Hepatocyte (in vitro differentiated cells): ENCODE data around the gene NUDT16L1. TPM values are rescaled to one million over a fixed set of nuclear protein-coding genes. Genes with fewer than 3 reads are reported as not detected.

Source experiments
- DNase-seq: peaks from one replicate; pipeline ENCODE4 v3.0.0-alpha.2; 2016; ENCODE audit warnings: low spot score
- H2AFZ ChIP-seq: fragments of 200-600 bp; sonication (generic); 2 replicates; pipeline ENCODE4 v1.6.0; 2016; ENCODE audit warnings: antibody characterized with exemption, mild to moderate bottlenecking
- H3K27ac ChIP-seq: fragments of 200-600 bp; sonication (generic); 2 replicates; pipeline ENCODE4 v1.5.1; 2016; ENCODE audit warnings: mild to moderate bottlenecking
- H3K27me3 ChIP-seq: fragments of 200-600 bp; sonication (generic); 2 replicates; pipeline ENCODE4 v1.6.1; 2016
- H3K36me3 ChIP-seq: fragments of 200-600 bp; sonication (generic); replicated peaks from 2 replicates; pipeline ENCODE4 v1.5.1; 2016; ENCODE audit warnings: low read depth; ENCODE audit not compliant: insufficient read depth
- H3K4me1 ChIP-seq: fragments of 200-600 bp; sonication (generic); 2 replicates; pipeline ENCODE4 v1.5.1; 2016; ENCODE audit warnings: mild to moderate bottlenecking, moderate library complexity; ENCODE audit not compliant: insufficient read depth
- H3K4me2 ChIP-seq: fragments of 200-600 bp; sonication (generic); 2 replicates; pipeline ENCODE4 v1.6.0; 2016
- H3K4me3 ChIP-seq: fragments of 200-600 bp; sonication (generic); 2 replicates; pipeline ENCODE4 v1.5.1; 2016; ENCODE audit warnings: mild to moderate bottlenecking
- H3K79me2 ChIP-seq: fragments of 200-600 bp; sonication (generic); 2 replicates; pipeline ENCODE4 v1.6.0; 2017; ENCODE audit warnings: mild to moderate bottlenecking
- H3K9me2 ChIP-seq: fragments of 200-600 bp; sonication (generic); replicated peaks from 2 replicates; pipeline ENCODE4 v1.6.0; 2017; ENCODE audit warnings: mild to moderate bottlenecking; ENCODE audit not compliant: insufficient read depth
- H3K9me3 ChIP-seq: fragments of 200-600 bp; sonication (generic); 2 replicates; pipeline ENCODE4 v1.5.1; 2016; ENCODE audit warnings: low read depth, mild to moderate bottlenecking
- H4K20me1 ChIP-seq: fragments of 200-600 bp; sonication (generic); 2 replicates; pipeline ENCODE4 v1.6.0; 2016; ENCODE audit warnings: mild to moderate bottlenecking; ENCODE audit not compliant: insufficient read depth, poor library complexity, severe bottlenecking
- CTCF ChIP-seq: fragments of 200-600 bp; sonication (generic); IDR thresholded peaks from 2 replicates; pipeline ENCODE4 v1.5.1; 2016; ENCODE audit warnings: antibody characterized with exemption, mild to moderate bottlenecking; ENCODE audit not compliant: poor library complexity
- EZH2 ChIP-seq: fragments of 200-600 bp; sonication (generic); IDR thresholded peaks from 2 replicates; pipeline ENCODE4 v1.6.1; 2016; ENCODE audit warnings: antibody characterized with exemption, mild to moderate bottlenecking, borderline replicate concordance
- EZH2phosphoT487 ChIP-seq: fragments of 200-600 bp; sonication (generic); IDR thresholded peaks from one replicate; pipeline ENCODE4 v1.6.1; 2018; ENCODE audit warnings: antibody characterized with exemption, mild to moderate bottlenecking, low read depth, moderate library complexity; ENCODE audit not compliant: unreplicated experiment, severe bottlenecking
- whole genome bisulfite sequencing: methylation state at CpG from one replicate; pipeline ENCODE4 v1.1.6; 2016; ENCODE audit warnings: low lambda C conversion rate; ENCODE audit errors: missing lambda C conversion rate; 5-methylcytosine and 5-hydroxymethylcytosine counted together
- polyA plus RNA-seq: library from polyadenylated mRNA; unstranded; fragments of >200 nt; fragmentation: Nextera tagmentation; extraction: Ambion mirVana; gene quantifications from 2 replicates; pipeline ENCODE4 v1.2.1, GENCODE V29; 2016
- total RNA-seq: library from RNA; depleted of rRNA; stranded (reverse); fragments of >200 nt; gene quantifications from 2 replicates; pipeline ENCODE4 v1.2.3, GENCODE V29; 2014

Gene NUDT16L1
- total and polyA plus RNA-seq, 2 experiments from 2014 or later = 54.8 to 80.5 TPM

- peak; percentile 4 for DNase-seq
- 98% methylated on average over 33 of the region's 38 CpGs for WGBS
- no peaks in the 10 kb centered on the region for H3K9me2 ChIP-seq
- no peaks in the 10 kb centered on the region for H3K79me2 ChIP-seq
- H3K4me2 ChIP-seq = no peak overlapping the region
- no peak overlapping the region for H3K27ac ChIP-seq
- no peaks in the 10 kb centered on the region for H3K36me3 ChIP-seq
- no peaks in the 10 kb centered on the region for H3K9me3 ChIP-seq
- no peaks in the 10 kb centered on the region for H3K27me3 ChIP-seq
- no peak overlapping the region for H3K4me3 ChIP-seq
- no peak overlapping the region for H2AFZ ChIP-seq
- H3K4me1 ChIP-seq = no peaks in the 10 kb centered on the region
- no peaks in the 10 kb centered on the region for H4K20me1 ChIP-seq
- TF ChIP-seq EZH2phosphoT487 (no peak), EZH2 (no peak), CTCF (no peak)
These were observed 7.4 kb upstream of the NUDT16L1 start for GRCh38 chr16:4685776-4686496.

- 93% methylated on average over 26 of the region's 27 CpGs for WGBS
- TF ChIP-seq CTCF = no peak
- TF ChIP-seq EZH2phosphoT487 = no peak
- TF ChIP-seq EZH2 = no peak
- no peaks in the 10 kb centered on the region for H3K27me3 ChIP-seq
- peak; percentile 2 for DNase-seq
- H3K27ac ChIP-seq = no peak overlapping the region
- H3K9me2 ChIP-seq = no peaks in the 10 kb centered on the region
- no peaks in the 10 kb centered on the region for H3K36me3 ChIP-seq
- no peak overlapping the region for H3K4me3 ChIP-seq
- H3K4me1 ChIP-seq = no peaks in the 10 kb centered on the region
- H3K79me2 ChIP-seq = no peaks in the 10 kb centered on the region
- H4K20me1 ChIP-seq = no peaks in the 10 kb centered on the region
- no peaks in the 10 kb centered on the region for H3K9me3 ChIP-seq
- H2AFZ ChIP-seq = no peak overlapping the region
- H3K4me2 ChIP-seq = no peak overlapping the region
These were observed 6.7 kb upstream of the NUDT16L1 start for GRCh38 chr16:4686497-4687210.

GRCh38 chr16:4687416-4687815 lies 5.9 kb upstream of the NUDT16L1 start:
- Histone ChIP-seq H3K4me3 (no peak overlapping the region), H3K4me2 (no peak overlapping the region), H3K27ac (no peak overlapping the region), H3K4me1 (no peaks in the 10 kb centered on the region), H3K79me2 (no peaks in the 10 kb centered on the region), H3K9me3 (no peaks in the 10 kb centered on the region), H3K36me3 (no peaks in the 10 kb centered on the region), H3K9me2 (no peaks in the 10 kb centered on the region), H3K27me3 (no peaks in the 10 kb centered on the region), H2AFZ (no peak overlapping the region), H4K20me1 (no peaks in the 10 kb centered on the region)
- WGBS = 93% methylated on average over 8 of the region's 8 CpGs
- peak; percentile 2 for DNase-seq
- no peak for TF ChIP-seq EZH2phosphoT487
- TF ChIP-seq CTCF = no peak
- TF ChIP-seq EZH2 = no peak
